NAMALWA (cell line): ENCODE measurements around the gene GPR149.
"Not testable (repeated sequence)": the region's sequence is repeated elsewhere in the genome, so short reads cannot be mapped to it uniquely, and the experiment has no call there.

Source experiments
- DNase-seq: peaks from one replicate; pipeline ENCODE4 v3.0.0-alpha.2; 2015; ENCODE audit warnings: low spot score

GPR149 gene, protein sequence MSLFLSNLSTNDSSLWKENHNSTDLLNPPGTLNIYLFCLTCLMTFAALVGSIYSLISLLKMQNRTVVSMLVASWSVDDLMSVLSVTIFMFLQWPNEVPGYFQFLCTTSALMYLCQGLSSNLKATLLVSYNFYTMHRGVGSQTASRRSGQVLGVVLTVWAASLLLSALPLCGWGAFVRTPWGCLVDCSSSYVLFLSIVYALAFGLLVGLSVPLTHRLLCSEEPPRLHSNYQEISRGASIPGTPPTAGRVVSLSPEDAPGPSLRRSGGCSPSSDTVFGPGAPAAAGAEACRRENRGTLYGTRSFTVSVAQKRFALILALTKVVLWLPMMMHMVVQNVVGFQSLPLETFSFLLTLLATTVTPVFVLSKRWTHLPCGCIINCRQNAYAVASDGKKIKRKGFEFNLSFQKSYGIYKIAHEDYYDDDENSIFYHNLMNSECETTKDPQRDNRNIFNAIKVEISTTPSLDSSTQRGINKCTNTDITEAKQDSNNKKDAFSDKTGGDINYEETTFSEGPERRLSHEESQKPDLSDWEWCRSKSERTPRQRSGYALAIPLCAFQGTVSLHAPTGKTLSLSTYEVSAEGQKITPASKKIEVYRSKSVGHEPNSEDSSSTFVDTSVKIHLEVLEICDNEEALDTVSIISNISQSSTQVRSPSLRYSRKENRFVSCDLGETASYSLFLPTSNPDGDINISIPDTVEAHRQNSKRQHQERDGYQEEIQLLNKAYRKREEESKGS

DNA sequence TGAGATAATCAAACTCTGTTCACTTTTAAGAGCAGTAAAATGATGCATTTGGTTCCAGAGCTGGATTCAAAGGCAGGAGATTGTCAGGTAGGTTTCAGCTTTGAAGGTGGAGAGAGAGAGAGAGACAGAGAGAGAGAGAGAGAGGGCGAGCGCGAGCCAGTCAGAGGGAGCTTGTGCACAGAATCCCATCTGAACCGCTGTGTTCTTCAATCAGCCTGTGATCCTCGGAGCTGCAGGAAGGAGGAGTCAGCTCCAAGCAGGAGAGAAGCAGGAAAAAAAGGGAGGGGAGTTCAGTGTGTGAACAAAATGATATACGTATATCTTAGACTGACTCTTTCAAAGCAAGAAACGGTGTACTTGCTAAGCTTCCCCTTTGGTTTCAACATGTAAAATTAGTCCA lies at the start of gene GPR149:
Gene GPR149 (minus strand): TSS at position 177 of the 400 bp plus-strand sequence. CDS start 575 bp downstream, outside the sequence.
- no peak for DNase-seq

DNA sequence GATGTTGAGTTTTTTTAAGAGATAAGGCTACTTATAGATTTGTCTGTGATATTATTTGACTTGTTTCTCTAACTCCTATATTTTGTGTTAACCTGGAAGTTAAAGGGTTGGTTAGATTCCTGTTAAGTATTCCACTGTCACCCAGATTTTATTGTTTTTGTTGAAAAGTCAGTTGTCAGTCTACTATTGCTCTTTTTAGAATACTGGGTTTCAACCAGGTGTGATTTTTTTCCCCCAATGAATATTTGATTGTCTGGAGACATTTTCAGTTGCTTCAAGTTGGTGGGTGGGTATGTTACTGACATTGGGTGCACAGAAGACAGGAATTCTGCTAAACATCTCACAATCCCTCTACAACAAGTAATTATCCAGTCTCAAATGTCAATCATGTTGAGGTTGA lies 43.8 kb upstream of the GPR149 start:
- DNase-seq, result no peak

DNA sequence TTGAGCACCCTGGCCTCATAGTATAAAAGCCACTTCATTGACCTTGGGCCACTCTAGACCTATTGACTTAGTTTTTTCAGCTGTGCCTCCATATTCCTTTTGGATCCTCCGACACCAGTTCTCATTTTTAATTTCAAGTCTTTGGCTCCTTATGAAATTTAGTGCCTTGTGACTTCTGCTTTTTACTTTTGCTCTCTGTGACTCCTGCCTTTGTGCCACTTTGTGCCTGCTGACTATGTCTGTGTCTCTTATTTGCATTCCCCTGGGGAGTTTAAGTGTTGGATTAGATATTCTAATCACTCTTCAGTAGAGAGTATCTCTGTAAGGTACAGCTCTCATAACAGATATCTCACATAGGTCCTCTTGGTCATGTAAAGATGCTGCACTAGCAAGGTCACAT lies 39.6 kb upstream of the GPR149 start:
- peak; percentile 66 for DNase-seq

DNA sequence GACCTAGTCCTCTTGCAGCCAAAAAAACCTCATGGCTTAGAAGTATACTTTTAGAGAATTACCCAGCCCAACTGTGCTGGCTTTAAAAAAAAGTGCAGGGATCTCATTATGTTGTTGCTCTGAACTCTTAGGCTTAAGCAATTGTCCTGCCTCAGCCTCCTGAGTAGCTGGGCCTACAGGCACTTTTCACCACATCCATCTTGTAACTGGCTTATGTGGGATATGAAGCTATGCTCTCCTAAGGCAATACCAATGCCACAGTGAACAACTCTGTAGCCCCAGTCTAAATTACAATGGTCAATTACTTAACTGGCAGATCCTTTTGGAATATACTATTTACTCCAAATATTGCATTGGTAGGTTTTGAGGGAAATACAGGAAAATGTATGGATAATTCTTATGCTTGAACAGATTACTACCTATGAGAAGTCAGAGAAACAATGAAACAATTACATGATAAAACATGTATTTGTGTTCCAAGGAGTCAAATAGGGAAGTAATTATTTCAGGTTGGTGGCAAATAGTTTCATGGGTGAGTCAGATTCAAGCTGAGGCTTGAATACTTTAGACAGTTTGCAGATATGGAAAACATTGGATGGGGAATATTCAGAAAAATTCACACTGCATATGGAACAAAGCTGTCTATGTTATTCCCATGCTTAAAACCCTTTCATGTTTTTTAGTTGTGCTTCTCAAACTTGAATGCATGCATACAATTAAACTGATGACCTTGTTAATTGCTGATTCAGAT lies 34.6 kb upstream of the GPR149 start:
- DNase-seq, result no peak

DNA sequence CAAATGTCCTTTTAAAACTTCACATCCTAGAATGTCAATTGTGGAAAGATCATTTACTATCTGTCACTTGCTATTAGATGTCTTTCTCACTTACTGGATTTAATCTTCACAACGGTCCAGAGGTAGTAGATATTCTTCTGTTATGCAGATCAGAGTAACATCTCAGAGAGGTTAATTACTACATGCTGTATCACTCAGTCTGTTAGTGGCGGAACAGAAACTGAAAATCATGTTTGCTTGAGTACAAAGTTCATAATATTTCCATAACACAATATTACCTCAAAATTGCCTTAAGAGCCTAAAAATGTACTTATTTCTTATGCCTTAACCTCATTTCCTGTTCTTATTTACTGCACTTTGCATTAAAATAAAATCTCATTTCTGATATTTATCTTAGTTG lies 28.6 kb upstream of the GPR149 start:
- DNase-seq, result no peak

DNA sequence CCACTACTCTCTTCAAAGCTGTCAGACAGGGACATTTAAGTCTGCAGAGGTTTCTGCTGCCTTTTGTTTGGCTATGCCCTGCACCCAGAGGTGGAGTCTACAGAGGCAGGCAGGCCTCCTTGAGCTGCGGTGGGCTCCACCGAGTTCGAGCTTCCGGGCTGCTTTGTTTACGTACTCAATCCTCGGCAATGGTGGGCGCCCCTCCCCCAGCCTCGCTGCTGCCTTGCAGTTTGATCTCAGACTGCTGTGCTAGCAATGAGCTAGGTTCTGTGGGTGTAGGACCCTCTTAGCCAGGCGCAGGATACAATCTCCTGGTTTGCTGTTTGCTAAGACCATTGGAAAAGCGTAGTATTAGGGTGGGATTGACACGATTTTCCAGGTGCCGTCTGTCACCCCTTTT lies 9.1 kb upstream of the GPR149 start:
- not testable (repeated sequence) for DNase-seq

DNA sequence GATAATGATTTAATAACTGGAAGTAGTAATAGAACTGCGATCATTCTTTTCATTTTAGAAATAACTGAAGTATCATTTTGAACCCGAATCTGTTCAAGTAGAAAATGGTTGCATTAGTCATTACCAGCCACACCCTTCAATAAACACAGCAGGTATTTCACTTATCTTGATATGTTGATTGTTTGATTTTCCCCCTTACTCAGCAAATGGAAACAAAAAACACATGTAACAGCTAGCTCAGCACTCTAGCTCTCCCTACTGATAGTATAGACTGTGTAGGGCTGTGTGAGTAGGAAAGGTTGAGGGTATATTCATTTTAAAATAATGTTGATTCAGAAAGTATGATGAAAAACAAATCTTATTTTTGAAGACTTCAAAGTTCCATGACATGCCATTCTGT lies 1.1 kb upstream of the GPR149 start:
- DNase-seq, result no peak

DNA sequence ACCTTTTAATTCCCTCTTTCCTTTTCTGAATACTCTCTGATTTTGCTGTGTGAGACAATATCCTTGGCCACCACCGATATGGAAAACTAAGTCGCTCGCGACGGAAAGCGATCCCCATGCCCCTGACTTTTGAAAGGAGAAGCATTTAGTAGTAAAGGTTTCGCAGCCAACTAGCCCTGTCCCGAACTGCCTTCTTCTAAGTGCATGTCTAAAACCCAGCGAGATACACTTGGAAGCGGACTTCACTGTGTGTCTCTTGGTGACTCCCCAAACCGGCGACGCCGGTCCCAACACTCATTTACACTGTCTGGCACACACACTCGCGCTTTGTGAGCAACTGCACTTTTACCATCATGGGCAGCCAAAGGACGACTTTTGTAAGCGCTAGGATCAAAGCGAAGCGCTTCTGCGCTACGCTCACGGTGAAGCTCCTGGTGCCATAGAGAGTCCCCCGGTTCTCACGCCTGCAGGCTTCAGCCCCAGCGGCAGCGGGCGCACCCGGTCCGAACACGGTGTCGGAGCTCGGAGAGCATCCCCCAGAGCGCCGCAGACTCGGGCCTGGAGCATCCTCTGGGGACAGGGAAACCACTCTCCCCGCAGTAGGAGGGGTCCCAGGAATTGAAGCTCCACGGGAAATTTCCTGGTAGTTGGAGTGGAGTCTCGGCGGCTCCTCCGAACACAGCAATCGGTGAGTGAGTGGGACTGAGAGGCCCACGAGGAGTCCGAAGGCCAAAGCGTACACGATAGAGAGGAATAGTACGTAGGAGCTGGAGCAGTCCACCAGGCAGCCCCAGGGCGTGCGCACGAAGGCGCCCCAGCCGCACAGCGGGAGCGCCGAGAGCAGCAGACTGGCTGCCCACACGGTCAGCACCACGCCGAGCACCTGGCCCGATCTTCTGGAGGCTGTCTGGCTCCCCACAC lies 1.4 kb downstream of the GPR149 start:
- no peak for DNase-seq

DNA sequence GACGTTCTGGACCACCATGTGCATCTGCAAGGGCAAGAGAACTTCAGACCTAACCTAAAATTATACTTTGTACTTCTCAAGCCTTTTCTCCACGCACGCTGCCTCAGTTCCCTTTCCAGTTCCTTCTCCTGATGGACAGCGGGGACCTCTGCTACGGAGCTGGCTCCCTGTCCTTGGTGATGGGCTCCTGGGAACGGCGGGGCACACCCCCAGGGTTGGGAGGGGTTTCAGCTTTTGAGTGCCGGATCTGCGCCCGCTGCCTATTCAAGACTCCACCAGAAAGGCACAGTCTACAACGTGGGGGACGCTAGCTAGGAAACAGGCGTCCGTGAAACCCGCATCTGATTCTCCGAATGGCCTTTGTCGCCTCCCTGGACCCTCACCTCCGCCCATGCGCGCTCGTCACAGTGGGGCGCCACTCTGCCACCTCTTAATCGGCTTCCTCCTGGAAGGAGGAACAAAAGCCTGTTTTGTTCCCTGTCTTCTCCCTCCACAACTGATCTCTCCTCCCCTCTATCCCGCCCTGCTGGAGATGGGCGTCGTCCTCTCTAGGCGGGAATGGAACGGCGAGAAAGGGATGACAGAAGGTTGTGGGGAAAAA lies 2.2 kb downstream of the GPR149 start:
- DNase-seq, result no peak

DNA sequence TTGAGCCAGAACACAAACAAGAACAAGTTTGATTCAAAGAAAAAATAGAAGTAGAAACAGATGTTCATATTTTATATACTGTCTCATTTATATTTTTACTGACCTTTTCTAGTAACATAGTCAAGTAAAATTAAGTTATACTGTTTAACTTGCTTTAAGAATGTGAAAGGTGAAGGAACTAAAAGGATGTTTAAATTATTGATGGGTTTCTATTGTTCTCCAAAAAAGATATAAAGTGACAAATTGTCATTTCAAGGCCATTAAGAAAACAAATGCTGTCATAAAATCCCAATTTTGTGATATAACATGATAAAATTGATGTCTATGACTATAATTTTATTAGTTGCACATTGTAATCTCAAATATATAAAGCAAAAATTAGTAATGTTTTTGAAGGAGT lies 7.3 kb downstream of the GPR149 start:
- DNase-seq, result no peak

DNA sequence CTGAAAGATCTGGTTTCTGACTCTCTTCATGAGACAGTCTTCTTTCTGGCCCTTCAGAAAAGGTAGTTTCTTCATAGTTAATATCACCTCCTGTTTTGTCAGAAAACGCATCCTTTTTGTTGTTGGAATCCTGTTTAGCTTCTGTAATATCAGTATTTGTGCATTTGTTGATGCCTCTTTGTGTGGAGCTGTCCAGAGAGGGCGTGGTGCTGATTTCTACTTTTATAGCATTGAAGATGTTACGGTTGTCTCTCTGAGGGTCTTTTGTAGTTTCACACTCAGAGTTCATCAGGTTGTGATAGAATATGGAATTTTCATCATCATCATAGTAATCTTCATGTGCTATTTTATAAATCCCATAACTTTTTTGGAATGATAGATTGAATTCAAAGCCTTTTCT lies 8.9 kb downstream of the GPR149 start:
- DNase-seq, result peak; percentile 51

DNA sequence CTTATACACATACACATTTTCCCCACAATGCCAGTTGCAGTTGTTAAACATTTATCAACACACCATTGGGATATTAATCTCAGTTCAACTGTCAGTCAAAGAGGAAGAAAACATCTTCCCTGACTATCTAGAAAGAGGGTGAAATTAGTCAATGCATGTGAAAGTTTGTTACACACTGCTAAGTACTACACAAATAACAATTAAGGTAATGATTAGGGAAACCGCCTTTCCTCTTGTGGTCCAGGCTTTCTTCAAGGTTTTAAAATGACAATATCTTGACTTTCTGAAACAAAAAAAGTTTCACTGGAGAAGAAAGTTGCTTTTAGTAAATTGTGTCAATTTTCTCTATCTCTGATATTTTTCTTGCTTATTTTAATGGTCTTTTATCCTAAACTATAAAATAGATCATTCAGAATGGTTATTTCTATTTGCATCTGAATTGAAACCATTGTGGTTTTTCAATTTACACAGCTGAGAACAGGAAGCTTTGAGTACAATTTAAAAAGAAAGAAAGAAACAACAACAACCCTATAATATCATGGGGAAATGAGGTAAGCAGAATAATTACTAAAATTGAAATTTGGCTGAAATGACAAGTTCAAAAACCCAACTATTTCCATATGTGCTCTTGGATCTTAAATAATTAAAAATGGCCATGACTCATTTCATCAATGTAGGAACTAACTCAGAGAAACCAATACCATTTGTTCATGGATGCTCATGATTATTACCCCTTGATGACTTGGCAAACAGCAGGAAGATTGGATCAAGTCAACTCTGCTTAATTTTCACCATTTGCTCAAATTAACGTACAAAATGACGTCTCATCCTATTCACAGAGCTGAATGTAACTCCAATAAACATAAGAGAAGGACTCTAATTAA lies 31.7 kb downstream of the GPR149 start:
- DNase-seq, result no peak

DNA sequence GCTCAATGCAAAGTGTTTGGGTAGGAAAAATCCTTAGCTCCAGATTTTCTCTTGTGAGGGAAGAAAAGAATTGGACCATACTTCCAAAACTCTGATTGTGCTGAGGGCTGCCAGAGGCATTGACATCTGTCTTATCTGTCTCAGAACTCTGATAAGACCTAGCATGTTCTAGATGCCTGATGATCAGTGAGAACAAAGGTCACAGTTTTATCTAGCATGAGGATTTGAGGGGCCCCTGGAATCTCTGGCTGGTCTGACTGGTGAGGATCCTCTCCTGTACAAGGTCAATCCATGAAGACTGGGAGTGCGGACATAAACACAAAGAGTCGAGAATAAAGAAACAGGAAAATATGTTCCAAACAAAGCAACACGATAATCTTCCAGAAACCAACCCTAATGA lies 40.1 kb downstream of the GPR149 start:
- DNase-seq, result no peak

DNA sequence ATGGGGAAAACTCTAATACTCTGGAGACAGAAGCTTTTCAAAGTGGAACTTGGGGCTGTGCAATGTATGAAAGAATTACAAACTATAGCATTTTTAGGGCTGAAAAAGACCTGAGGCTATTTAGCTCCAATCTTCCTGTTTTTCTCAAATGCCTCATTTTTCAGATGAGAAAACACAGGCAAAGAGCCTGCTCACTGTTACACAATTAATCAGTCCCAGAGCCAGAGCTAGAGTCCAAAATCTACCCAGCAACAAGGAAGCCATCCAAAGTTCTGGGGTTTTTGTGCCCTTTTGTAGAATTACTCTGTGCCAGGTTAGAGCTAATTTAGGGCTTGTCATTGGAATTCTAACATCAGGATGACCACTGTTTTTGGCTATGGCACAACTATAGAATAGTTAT lies 45.5 kb downstream of the GPR149 start:
- DNase-seq, result no peak

DNA sequence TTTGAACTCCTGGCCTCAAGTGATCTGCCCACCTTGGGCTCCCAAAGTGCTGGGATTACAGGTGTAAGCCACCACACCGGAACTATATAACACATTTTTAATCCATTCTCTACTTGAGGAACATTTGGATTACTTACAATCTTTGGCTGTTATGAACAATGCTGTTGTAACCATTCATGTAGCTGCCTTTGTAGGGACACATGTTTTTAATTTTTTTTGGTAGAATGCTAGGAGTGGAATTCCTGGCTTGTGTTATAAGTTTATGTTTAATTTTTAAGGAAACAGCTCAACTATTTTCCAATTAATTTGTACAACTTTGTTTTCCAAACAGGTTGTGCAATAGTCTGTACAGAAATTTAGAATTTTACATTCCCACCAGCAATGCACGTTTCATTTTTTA lies 51.7 kb downstream of the GPR149 start:
- no peak for DNase-seq

DNA sequence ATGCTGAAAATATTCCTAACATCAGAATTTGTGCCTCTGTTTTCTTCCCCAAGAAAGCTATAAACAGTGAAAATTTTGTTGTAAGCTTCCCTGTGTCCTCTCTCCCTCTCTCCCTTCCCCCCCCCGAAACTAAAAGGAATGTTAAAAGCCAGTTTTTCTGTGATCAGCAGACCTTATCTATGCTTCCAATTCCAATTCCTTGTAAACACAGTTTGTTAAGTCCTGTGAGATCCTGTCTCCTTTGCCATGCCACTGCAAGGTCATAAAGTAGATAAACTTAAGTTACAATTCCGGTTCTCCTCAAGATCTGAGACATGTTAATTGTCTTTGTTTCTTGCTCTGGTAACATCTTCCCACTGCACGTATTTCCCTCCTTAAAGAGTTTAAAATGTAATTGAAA lies 62.8 kb downstream of the GPR149 start:
- no peak for DNase-seq

DNA sequence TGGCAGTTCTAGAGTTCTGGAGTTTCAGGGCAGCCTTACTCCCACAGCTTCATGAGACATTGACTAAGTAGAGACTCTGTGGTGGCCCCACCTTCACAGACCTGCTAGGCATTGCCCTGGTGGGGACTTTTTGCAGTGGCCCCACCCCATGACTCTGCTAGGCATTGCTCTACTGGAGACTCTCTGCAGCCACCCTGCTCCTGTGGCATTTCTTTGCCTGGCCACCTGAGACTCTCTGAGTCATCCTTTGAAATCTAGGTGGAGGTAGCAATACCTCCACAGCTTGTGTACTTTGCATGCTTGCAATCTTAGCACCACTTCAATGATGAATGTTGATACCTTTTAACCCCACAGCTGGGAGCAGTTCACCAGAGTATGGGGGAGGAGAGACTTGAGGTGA lies 65.1 kb downstream of the GPR149 start:
- no peak for DNase-seq

DNA sequence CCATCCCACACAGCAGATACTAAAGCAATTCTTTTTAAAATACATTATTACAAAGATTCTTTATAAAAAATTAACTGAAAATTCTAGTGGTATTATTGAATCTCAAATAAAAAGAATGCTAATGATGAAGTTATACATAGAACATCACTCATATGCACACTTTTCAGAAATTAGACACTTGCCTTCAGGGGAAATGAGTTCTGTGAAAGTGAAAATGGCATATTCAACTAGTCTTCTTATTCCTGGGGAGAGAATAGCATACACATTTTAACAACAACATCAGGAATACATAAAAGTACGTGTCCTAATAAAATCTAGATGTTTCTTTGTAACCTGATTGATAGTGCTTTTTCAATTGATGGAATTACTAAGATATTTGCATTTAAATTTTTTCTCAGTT lies 68.9 kb downstream of the GPR149 start:
- DNase-seq, result no peak

DNA sequence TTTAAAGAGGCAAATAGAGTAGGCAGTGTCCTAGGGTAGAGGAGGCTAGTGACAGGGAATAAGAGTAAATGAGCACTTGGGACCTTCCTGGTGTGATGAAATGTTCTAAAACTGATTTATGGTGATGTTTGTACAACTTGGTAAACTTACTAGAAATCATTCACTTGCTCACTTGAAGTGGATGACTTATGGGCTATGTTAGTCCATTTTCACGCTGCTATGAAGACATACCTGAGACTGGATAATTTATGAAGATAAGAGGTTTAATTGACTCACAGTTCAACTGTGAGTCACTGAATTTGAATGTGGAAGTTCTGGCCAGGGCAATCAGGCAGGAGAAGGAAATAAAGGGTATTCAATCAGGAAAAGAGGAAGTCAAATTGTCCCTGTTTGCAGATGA lies 74.0 kb downstream of the GPR149 start:
- no peak for DNase-seq

DNA sequence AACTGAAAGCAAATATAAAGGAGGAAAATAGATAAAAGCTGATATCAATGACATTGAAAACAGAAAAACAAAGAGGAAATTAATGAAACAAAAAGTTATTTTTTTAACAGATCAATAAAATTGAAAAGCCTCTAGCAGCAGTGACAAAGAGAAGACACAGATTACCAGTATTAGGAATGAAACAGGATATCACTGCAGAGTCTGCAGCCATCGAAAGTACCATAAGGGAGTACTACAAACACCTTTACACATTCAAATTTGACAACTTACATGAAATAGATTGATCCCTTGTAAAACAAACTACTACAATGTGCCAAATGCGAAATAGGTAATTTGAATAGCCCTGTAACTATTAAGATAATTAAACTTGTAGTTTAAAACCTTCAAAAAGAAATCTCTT lies 80.8 kb downstream of the GPR149 start:
- DNase-seq, result no peak
